ENCODE measurements around the gene CR1L.
"Not testable (repeated sequence)": the region's sequence is repeated elsewhere in the genome, so short reads cannot be mapped to it uniquely, and the experiment has no call there.

Gene CR1L

GRCh38 chr1:207644852-207645634, at the start of gene CR1L:
CR1L (plus strand) TSS chr1:207645133; CDS start chr1:207645234, 101 bp downstream.
- DNase-seq = peak; percentile 90

GRCh38 chr1:207603777-207604176, 41.2 kb upstream of the CR1L start:
- no peak for DNase-seq

GRCh38 chr1:207605444-207606361, 39.2 kb upstream of the CR1L start:
- DNase-seq = no peak

DNA sequence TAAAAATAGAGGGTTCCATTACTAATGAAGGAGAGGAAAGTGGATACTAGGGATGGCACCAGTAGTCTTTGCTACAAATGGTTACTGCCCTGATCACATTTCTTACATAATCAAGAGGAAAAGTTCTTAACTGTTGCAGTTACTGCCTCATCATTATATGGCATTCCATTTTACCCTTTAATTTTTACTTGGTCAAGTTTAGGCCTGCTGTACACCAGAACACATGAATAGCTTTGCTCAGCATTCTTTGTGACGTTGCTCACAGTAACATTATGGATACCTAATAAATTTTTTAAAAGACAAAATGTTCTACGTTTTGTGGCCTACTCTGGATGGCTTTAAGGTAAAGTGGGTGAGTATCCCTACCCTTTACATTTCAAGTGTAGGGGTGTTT, 38.6 kb upstream of the CR1L start:
- no peak for DNase-seq

GRCh38 chr1:207612762-207613161, 32.2 kb upstream of the CR1L start:
- no peak for DNase-seq

DNA sequence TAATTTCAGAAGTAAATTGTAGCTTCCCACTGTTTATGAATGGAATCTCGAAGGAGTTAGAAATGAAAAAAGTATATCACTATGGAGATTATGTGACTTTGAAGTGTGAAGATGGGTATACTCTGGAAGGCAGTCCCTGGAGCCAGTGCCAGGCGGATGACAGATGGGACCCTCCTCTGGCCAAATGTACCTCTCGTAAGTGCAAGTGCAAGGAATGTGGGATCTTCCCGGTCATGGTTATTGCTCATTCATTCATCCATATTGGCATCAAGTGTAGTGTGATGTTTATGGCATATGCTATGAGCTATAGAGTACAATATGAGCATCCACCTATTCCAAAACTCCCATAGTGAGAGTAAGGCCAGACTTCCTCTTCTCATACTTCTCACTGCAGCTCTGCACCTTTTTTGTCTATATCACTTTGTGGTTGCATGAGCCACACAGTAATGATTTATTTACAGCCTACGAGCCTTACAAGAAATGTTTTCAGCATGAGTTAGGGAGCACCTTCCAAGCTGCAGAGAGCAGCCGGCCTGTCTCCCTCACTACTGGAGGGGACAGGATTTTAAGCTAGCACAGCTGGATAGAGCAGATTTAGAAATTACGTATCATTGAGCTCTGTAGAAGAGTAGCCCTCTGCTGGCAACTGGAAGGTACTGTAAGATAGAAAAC, 24.9 kb upstream of the CR1L start:
- DNase-seq = peak; percentile 90

GRCh38 chr1:207620543-207620893, 24.4 kb upstream of the CR1L start:
- no peak for DNase-seq

- DNase-seq = not testable (repeated sequence)
Measured at GRCh38 chr1:207625504-207626071, 19.3 kb upstream of the CR1L start.

- DNase-seq = no peak
Measured at GRCh38 chr1:207626972-207627337, 18.0 kb upstream of the CR1L start.

- DNase-seq = no peak
Measured at GRCh38 chr1:207627496-207627895, 17.4 kb upstream of the CR1L start.

- no peak for DNase-seq
Measured at GRCh38 chr1:207628776-207629175, 16.2 kb upstream of the CR1L start.

DNA sequence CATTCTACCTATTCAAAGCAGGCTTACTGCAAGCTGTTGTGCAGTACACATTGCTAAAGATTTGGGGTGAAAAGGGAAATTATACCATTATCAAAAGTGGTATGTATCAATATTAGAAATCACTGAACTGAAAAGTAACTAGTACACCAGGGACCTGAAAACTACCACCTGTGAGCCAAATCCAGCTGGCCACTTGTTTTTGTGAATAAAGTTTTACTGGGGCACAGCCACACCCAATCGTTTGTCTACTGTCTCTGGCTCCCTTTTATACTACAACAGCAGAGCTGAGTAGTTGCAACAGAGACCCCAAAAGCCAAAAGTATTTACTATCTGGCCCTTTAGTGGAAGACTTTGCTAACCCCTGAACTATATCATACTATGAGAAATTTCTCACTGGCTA, 13.8 kb upstream of the CR1L start:
- DNase-seq = no peak

GRCh38 chr1:207633226-207633625, 11.7 kb upstream of the CR1L start:
- no peak for DNase-seq

DNA sequence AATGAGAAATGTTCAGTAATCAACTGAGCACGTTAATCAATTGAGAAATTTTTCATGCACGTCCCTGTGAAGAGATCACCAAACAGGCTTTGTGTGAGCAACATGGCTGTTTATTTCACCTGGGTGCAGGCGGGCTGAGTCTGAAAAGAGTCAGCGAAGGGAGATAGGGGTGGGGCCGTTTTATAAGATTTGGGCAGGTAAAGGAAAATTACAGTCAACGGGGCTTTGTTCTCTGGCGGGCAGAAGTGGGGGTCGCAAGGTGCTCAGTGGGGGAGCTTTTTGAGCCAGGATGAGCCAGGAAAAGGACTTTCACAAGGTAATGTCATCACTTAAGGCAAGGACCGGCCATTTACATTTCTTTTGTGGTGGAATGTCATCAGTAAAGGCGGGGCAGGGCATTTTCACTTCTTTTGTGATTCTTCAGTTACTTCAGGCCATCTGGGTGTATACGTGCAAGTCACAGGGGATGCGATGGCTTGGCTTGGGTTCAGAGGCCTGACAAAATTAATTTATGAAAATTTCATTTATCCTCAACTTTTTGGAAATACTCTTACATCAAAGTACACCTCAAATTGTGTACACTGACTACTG, 11.1 kb upstream of the CR1L start:
- DNase-seq = not testable (repeated sequence)

- DNase-seq = not testable (repeated sequence)
Measured at GRCh38 chr1:207634293-207634692, 10.6 kb upstream of the CR1L start.

DNA sequence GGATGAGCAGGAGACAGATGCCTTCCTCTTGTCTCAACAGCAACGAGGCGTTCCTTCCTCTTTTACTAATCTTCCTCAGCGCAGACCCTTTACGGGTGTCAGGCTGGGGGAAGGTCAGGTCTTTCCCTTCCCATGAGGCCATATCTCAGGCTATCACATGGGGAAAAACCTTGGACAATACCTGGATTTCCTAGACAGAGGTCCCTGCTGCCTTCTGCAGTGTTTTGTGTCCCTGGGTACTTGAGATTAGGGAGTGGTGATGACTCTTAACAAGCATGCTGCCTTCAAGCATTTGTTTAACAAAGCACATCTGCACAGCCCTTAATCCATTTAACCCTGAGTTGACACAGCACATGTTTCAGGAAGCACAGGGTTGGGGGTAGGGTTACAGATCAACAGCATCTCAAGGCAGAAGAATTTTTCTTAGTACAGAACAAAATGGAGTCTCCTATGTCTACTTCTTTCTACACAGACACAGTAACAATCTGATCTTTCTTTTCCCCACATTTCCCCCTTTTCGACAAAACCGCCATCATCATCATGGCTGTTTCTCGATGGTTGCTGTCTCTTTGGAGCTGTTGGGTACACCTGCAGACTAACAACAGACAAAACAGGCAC, 9.3 kb upstream of the CR1L start:
- not testable (repeated sequence) for DNase-seq

DNA sequence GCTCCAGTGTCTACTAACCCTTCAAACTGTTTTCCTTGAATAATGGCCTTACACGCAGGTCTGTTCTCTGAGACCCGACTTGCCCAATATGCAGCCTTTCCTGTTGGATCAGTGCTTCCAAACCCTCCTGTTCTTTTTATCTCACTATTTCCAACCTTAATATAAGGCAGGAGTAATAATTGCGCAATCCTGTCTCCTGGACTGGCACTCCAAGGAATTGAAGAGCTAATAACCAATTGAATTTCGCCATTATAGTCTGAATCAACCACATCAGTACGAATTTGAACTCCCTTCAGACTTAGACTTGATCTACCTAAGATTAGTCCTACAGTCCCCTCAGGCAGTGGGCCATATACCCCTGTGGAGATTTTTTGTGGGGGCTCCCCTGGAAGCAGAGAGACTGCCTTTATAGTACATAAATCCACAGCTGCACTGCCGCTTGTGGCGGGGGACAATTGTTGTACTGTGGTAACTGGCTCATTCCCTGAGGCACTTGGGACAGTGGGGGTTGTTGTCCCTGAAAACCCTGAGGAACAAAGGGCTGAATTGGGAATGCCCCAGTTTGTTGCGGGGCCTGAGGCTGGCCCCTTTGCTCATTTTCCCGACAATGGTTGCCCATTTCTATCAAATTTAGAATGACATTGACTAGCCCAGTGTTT, 6.3 kb upstream of the CR1L start:
- not testable (repeated sequence) for DNase-seq

DNA sequence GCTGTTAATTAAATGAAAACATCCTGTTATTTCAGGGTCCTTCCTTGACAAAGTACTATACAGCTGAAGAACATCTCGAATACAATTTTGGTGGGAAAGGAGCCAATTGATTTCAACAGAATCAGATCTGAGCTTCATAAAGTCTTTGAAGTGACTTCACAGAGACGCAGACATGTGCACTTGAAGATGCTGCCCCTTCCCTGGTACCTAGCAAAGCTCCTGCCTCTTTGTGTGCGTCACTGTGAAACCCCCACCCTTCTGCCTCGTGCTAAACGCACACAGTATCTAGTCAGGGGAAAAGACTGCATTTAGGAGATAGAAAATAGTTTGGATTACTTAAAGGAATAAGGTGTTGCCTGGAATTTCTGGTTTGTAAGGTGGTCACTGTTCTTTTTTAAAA, 5.6 kb upstream of the CR1L start:
- DNase-seq = not testable (repeated sequence)

DNA sequence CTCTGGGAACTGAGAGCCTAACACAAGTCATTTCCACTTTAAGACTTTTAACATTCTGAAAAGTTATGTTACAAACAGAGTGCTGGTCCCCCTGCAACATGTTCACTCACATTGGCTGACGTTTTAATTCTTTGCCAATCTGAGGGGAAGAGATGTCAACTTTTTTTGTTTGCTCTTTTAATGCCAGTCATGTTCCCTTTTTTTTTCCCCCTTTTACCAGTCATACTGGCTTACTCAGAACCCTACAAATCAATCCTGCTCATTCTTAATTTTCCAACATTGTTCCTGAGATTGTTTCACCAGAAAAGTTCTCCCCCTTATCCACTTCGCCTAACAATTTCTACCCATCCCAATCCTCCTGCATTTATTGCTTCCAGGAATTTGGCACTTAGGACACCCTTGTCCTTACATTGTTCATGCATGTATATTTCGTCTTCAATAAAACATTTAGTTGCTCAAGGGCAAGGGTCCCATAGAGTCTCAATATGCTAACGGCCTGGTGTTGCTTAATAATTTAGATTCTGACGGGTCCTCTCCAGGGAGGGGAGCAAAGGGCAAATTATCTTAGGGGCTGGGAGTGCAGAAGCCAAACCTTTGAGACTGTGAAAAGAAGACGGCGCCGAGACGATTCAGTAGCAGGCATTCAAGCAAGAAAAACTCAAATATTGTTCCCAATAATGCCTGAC, 624 bp upstream of the CR1L start:
- no peak for DNase-seq

DNA sequence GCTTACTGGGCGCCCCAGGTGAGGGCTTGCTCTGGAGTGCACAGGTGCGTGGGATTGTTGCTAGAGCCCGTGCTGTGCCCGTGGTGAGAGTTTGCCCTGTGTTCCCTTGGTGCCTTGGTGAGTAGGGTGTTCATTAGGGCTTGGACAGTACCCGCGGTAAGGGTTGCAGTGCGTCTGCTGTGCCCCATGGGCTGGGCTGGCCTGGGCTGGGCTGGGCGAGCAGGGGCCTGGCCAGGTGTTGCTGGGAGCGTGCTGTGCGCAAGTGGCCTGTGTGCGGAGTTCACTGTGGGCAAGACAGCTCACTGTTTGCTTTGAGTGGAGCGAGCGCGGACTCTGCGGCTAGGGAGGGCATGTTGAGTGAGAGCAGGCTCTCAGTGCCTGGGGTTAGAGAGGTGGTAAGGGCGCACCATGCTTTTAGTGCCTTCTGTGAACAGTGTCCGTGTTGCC, 725 bp downstream of the CR1L start:
- DNase-seq = no peak

GRCh38 chr1:207646171-207646570, 1.2 kb downstream of the CR1L start:
- DNase-seq = no peak
